ENCODE measurements around the gene SLC25A24.
"Not testable (repeated sequence)": the region's sequence is repeated elsewhere in the genome, so short reads cannot be mapped to it uniquely, and the experiment has no call there.

GRCh38 chr1:108144569-108144968, 55.6 kb downstream of the SLC25A24 start:
- TF ChIP-seq CREB5 (CRISPR knock-in tag; IDR thresholded peaks at IDR 0.05; ENCODE audit: low read depth); ZNF565 (CRISPR knock-in tag; conservative IDR thresholded peaks at IDR 0.05; ENCODE audit: low read depth); ARNTL (CRISPR knock-in tag; IDR thresholded peaks at IDR 0.05; ENCODE audit: borderline replicate concordance, low read depth): not testable (repeated sequence)
